GM12878 (cell line): Measurements from ENCODE around the gene TYROBP. TPM values are rescaled to one million over a fixed set of nuclear protein-coding genes. Genes with fewer than 3 reads are reported as not detected.
A peak's percentile ranks its signal among the peaks of the same experiment; 100 is the strongest.

Experiments used
- ATAC-seq: fragments of 200-7000 bp; cut with Tn5 transposase; 3 replicates; pipeline ENCODE4 v1.9.1; 2020; ENCODE audit warnings: mild to moderate bottlenecking, moderate library complexity
- BruUV-seq: library from RNA; stranded (reverse); fragments of 400-500 nt; replicated peaks from 2 replicates; lab custom pipeline; 2021; lab: Mats Ljungman, UMichigan
- CTCF ChIA-PET: fragments of 300-600 bp; sonication (Branson Sonifier 250); formaldehyde crosslinking; extraction: SDS; loops from one replicate; lab custom pipeline; 2021; ENCODE audit warnings: inconsistent platforms; lab: Yijun Ruan, JAX
- POLR2A ChIA-PET: fragments of 350-600 bp; formaldehyde crosslinking; extraction: SDS; loops from one replicate; lab custom pipeline; 2021; ENCODE audit warnings: inconsistent platforms; lab: Charles Lee
- RAD21 ChIA-PET: fragments of 300-600 bp; sonication (Branson Sonifier 250); formaldehyde crosslinking; loops from one replicate; lab custom pipeline; 2023; ENCODE audit warnings: antibody characterized with exemption; ENCODE audit not compliant: unreplicated experiment; lab: Charles Lee
- SMC1A ChIA-PET: fragments of 300-600 bp; sonication (Branson Sonifier 250); formaldehyde crosslinking; loops from one replicate; lab custom pipeline; 2023; ENCODE audit not compliant: unreplicated experiment, uncharacterized antibody; lab: Charles Lee
- DNase-seq: peaks from one replicate; pipeline ENCODE4 v3.0.0-alpha.2; 2011; ENCODE audit warnings: low read depth, low spot score
- FAIRE-seq: peaks from 3 replicates; lab custom pipeline; 2011; peaks lifted over from hg19 to GRCh38; lab: Jason Lieb, UNC
- H2AFZ ChIP-seq: 2 replicates; pipeline ENCODE4 v1.6.0; 2011; ENCODE audit warnings: low read depth, low read length, control low read depth; ENCODE audit not compliant: control insufficient read depth
- H3K27ac ChIP-seq: 2 replicates; pipeline ENCODE4 v1.5.1; 2011; ENCODE audit warnings: control low read depth; ENCODE audit not compliant: control insufficient read depth, insufficient read depth
- H3K27me3 ChIP-seq, 2 experiments: replicated peaks in 1 of 2; 2 replicates each; pipeline versions ENCODE4 v1.6.0 to v1.6.1; 2011; ENCODE audit warnings: low read length in 1 of 2; ENCODE audit not compliant: control insufficient read depth in 2 of 2, insufficient read depth in 2 of 2
- H3K36me3 ChIP-seq, 2 experiments: 2 replicates each; pipeline ENCODE4 v1.5.1; 2011; ENCODE audit warnings: low read length in 1 of 2; ENCODE audit not compliant: control insufficient read depth in 2 of 2, insufficient read depth in 2 of 2
- H3K4me1 ChIP-seq: 2 replicates; pipeline ENCODE4 v1.6.1; 2011; ENCODE audit warnings: mild to moderate bottlenecking, low read length, moderate library complexity, mixed read lengths; ENCODE audit not compliant: control insufficient read depth, insufficient read depth
- H3K4me2 ChIP-seq: 2 replicates; pipeline ENCODE4 v1.6.0; 2011; ENCODE audit warnings: control low read depth; ENCODE audit not compliant: control insufficient read depth, insufficient read depth
- H3K4me3 ChIP-seq: fragments of 200-600 bp; sonication (generic); 2 replicates; pipeline ENCODE4 v1.5.1; 2016
- H3K79me2 ChIP-seq: 2 replicates; pipeline ENCODE4 v1.6.0; 2011; ENCODE audit warnings: low read length; ENCODE audit not compliant: control insufficient read depth, insufficient read depth
- H3K9ac ChIP-seq: 2 replicates; pipeline ENCODE4 v1.8.0; 2011; ENCODE audit warnings: low read length, control low read depth, mixed read lengths; ENCODE audit not compliant: control insufficient read depth, insufficient read depth
- H3K9me3 ChIP-seq: replicated peaks from 3 replicates; pipeline ENCODE4 v1.5.1; 2011; ENCODE audit warnings: mild to moderate bottlenecking, low read length; ENCODE audit not compliant: control insufficient read depth, insufficient read depth
- H4K20me1 ChIP-seq: 2 replicates; pipeline ENCODE4 v1.6.0; 2011; ENCODE audit not compliant: control insufficient read depth, insufficient read depth
- HDGF ChIP-seq: fragments of 450-650 bp; IDR thresholded peaks from 2 replicates; pipeline ENCODE4 v1.6.1; 2016; ENCODE audit warnings: antibody characterized with exemption
- MEF2B ChIP-seq: fragments of 450-650 bp; IDR thresholded peaks from 2 replicates; pipeline ENCODE4 v1.6.1; 2018; ENCODE audit warnings: mild to moderate bottlenecking, moderate library complexity; ENCODE audit not compliant: partially characterized antibody, poor library complexity, severe bottlenecking
- NFIC ChIP-seq: IDR thresholded peaks from 2 replicates; pipeline ENCODE4 v1.6.1; 2012; ENCODE audit warnings: low read depth, mild to moderate bottlenecking, inconsistent platforms, low read length, moderate library complexity
- NRF1 ChIP-seq: conservative IDR thresholded peaks from 2 replicates; pipeline ENCODE4 v1.6.1; 2011; ENCODE audit warnings: mild to moderate bottlenecking, low read depth, low read length, improper control_type of control experiment
- POLR2AphosphoS2 ChIP-seq: IDR thresholded peaks from 2 replicates; pipeline ENCODE4 v1.6.1; 2011; ENCODE audit warnings: low read depth, mild to moderate bottlenecking, low read length, improper control_type of control experiment, moderate library complexity
- RAD21 ChIP-seq: IDR thresholded peaks from 2 replicates; pipeline ENCODE4 v1.6.1; 2011; ENCODE audit warnings: mild to moderate bottlenecking, low read depth, low read length, moderate library complexity; ENCODE audit not compliant: insufficient read depth
- RUNX3 ChIP-seq: IDR thresholded peaks from 2 replicates; pipeline ENCODE4 v1.6.1; 2012; ENCODE audit warnings: low read length, inconsistent platforms
- WGBS: methylation state at CpG from one replicate; pipeline ENCODE4 v1.1.6; 2016; ENCODE audit warnings: low lambda C conversion rate; ENCODE audit not compliant: insufficient replicate concordance, insufficient coverage; ENCODE audit errors: missing lambda C conversion rate; 5-methylcytosine and 5-hydroxymethylcytosine counted together
- in situ Hi-C: fragments of 300-500 bp; cut with MboI; formaldehyde crosslinking; loops from 9 replicates; pipeline ENCODE4 v1.14.3; 2018; ENCODE audit warnings: mixed read lengths
- intact Hi-C: fragments of 100-400 bp; cut with micrococcal nuclease; formaldehyde crosslinking; loops from one replicate; pipeline ENCODE4 v1.14.2; 2022; ENCODE audit not compliant: unreplicated experiment
- polyA plus RNA-seq, 11 experiments: library from polyadenylated mRNA; depleted of rRNA in 4 of 11; unstranded in 6 of 11; stranded (reverse) in 5 of 11; fragments of >200 nt; fragmentation: Nextera tagmentation in 4 of 11; fragmentation: Illumina TruSeq in 1 of 11; extraction: Ambion mirVana in 4 of 11; extraction: Trizol in 1 of 11; gene quantifications; 1 replicate in 1 of 11; 2 replicates in 10 of 11; pipeline versions ENCODE4 v1.2.1 to v1.2.3, GENCODE V29; 2011 to 2016; ENCODE audit warnings: inconsistent platforms in 2 of 11, missing spikeins in 2 of 11, low read depth in 1 of 11
- total RNA-seq, 4 experiments: library from RNA; depleted of rRNA in 3 of 4; stranded (reverse); fragments of >200 nt in 3 of 4; fragmentation: Illumina TruSeq in 1 of 4; extraction: Trizol in 1 of 4; gene quantifications; 2 replicates each; pipeline versions ENCODE4 v1.2.1 to v1.2.3, GENCODE V29; 2013 to 2021
- TF ChIP-seq, protein P1 (sequence below), 3 experiments: IDR thresholded peaks in 2 of 3; conservative IDR thresholded peaks in 1 of 3; 2 replicates each; pipeline ENCODE4 v1.5.1; 2011; ENCODE audit warnings: low read depth in 3 of 3, low read length in 3 of 3, mild to moderate bottlenecking in 3 of 3, control low read depth in 2 of 3, moderate library complexity in 2 of 3, inconsistent platforms in 1 of 3, mixed read lengths in 1 of 3; ENCODE audit not compliant: control insufficient read depth in 2 of 3, insufficient read depth in 1 of 3; ENCODE audit errors: extremely low read depth in 1 of 3
- TF ChIP-seq, protein P2 (sequence below): fragments of 450-650 bp; IDR thresholded peaks from 2 replicates; pipeline ENCODE4 v1.6.1; 2016; ENCODE audit warnings: mild to moderate bottlenecking

The TYROBP gene
- total and polyA plus RNA-seq, 10 of the 15 experiments (the other 5 are each of a cell fraction or from before 2014, with no cell fraction given), result 0.33 to 2.4 (median 0.58) TPM; not detected in 2

DNA sequence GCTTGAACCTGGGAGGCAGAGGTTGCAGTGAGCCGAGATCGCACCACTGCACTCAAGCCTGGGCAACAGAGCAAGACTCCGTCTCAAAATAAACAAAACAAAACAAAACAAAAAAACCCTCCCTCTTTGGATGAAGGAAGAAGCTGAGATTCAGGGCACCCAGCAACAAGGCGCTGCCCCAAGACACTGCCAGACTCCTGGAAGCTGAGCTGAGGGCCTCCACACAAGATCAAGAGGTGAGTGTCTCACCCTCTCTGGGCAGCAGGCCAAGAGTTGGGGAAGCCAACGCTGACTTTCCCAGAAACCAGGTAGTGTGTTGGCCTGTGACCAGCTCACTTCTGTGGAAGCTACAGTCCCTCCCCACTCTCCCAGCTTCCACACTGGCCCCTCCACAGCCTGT is 3.7 kb upstream of the TYROBP start:
- WGBS, result 37% methylated on average over 5 of the region's 5 CpGs
- no peaks in the 10 kb centered on the region for H3K27me3 ChIP-seq
- H2AFZ ChIP-seq, result no peak overlapping the region
- in situ Hi-C loops (no loop called here), intact Hi-C loops (no loop called here)
- no peak overlapping the region for H3K9ac ChIP-seq
- H3K79me2 ChIP-seq, result no peaks in the 10 kb centered on the region
- BruUV-seq, result no TSS peak
- ChIA-PET CTCF (interaction anchor here (0.7 to 1.7 kb wide), 7 partner anchors 14 to 219 kb away, joined by 3 to 7 read pairs (median 4); no protein-coding TSS in a partner anchor), POLR2A (interaction anchor here (0.6 to 5.5 kb wide), 6 partner anchors 8 to 264 kb away, joined by 3 to 48 read pairs (median 6); partner anchors contain the start of genes COX6B1 and NFKBID), SMC1A (interaction anchor here (0.9 to 7.9 kb wide), 6 partner anchors 8 to 199 kb away, joined by 3 to 68 read pairs (median 4); no protein-coding TSS in a partner anchor), RAD21 (interaction anchor here (0.9 to 4.4 kb wide), 5 partner anchors 17 to 199 kb away, joined by 3 to 21 read pairs (median 5); no protein-coding TSS in a partner anchor)
- H4K20me1 ChIP-seq, result no peaks in the 10 kb centered on the region
- no peak overlapping the region for H3K4me3 ChIP-seq
- FAIRE-seq (no peak), DNase-seq (no peak), ATAC-seq (no peak)
- H3K4me1 ChIP-seq, result peaks cover 65% of the 10 kb centered on the region
- no peaks in the 10 kb centered on the region for H3K9me3 ChIP-seq
- H3K27ac ChIP-seq, result peak overlapping the region; percentile 57; the same call in 1 of the 2 replicates
- H3K36me3 ChIP-seq, result no peaks in the 10 kb centered on the region
- 0 out of 2 replicates have a peak overlapping the region, but pooled peaks have one; percentile 47 for H3K4me2 ChIP-seq
- TF ChIP-seq POLR2AphosphoS2 (no peak), HDGF (0 out of 2 replicates have a peak, but pooled peaks have one; percentile 28), NRF1 (no peak)

DNA sequence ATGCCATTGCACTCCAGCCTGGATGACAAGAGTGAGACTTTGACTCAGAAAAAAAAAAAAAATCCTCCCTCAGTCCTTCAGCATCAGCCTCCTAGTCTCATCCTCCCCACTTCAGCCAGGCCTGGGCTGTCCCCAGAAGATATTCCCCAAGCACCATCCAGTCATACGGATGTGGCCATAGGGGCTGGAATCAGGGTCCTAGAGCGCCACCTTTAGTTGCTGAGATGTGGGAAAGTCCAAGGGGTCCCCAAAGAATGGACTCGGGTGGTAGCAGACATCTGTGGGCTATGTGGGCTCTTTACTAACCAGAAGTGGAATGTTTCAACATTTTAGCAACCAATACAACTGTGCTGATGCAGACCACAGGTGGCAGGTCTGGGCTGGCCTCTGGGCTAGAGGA is 3.1 kb upstream of the TYROBP start:
- Histone ChIP-seq H3K9me3 (no peaks in the 10 kb centered on the region), H2AFZ (no peak overlapping the region), H3K27ac (peak overlapping the region; percentile 57; the same call in 1 of the 2 replicates), H3K36me3 (no peaks in the 10 kb centered on the region), H3K27me3 (no peaks in the 10 kb centered on the region), H4K20me1 (no peaks in the 10 kb centered on the region), H3K4me1 (peaks cover 65% of the 10 kb centered on the region), H3K4me2 (no peak overlapping the region), H3K4me3 (no peak overlapping the region), H3K79me2 (no peaks in the 10 kb centered on the region), H3K9ac (no peak overlapping the region)
- in situ Hi-C loops, result no loop called here
- no peak for DNase-seq
- FAIRE-seq, result no peak
- ChIA-PET SMC1A (interaction anchor here (0.9 to 7.9 kb wide), 4 partner anchors 10 to 198 kb away, joined by 3 to 68 read pairs (median 5); no protein-coding TSS in a partner anchor), CTCF (interaction anchor here (1.0 to 1.7 kb wide), 3 partner anchors 14 to 29 kb away, joined by 4 to 7 read pairs (median 4); no protein-coding TSS in a partner anchor), POLR2A (interaction anchor here (1.0 to 1.6 kb wide), 4 partner anchors 11 to 263 kb away, joined by 3 to 8 read pairs (median 4); partner anchors contain the start of genes COX6B1 and NFKBID), RAD21 (interaction anchor here (1.1 kb wide), 1 partner anchor 29 kb away, joined by 4 read pairs; no protein-coding TSS in a partner anchor)
- peak; percentile 33; the same call in 1 of the 2 replicates for TF ChIP-seq RUNX3
- no peak for TF ChIP-seq NFIC
- TF ChIP-seq, protein P1, sequence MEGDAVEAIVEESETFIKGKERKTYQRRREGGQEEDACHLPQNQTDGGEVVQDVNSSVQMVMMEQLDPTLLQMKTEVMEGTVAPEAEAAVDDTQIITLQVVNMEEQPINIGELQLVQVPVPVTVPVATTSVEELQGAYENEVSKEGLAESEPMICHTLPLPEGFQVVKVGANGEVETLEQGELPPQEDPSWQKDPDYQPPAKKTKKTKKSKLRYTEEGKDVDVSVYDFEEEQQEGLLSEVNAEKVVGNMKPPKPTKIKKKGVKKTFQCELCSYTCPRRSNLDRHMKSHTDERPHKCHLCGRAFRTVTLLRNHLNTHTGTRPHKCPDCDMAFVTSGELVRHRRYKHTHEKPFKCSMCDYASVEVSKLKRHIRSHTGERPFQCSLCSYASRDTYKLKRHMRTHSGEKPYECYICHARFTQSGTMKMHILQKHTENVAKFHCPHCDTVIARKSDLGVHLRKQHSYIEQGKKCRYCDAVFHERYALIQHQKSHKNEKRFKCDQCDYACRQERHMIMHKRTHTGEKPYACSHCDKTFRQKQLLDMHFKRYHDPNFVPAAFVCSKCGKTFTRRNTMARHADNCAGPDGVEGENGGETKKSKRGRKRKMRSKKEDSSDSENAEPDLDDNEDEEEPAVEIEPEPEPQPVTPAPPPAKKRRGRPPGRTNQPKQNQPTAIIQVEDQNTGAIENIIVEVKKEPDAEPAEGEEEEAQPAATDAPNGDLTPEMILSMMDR (IDR thresholded peaks at IDR 0.05 in 2 of 3, conservative IDR thresholded peaks at IDR 0.05 in 1 of 3; ENCODE audit: control insufficient read depth in 2 of 3, extremely low read depth in 1 of 3, insufficient read depth in 1 of 3, low read depth in 3 of 3, low read length in 3 of 3), result 0 out of 6 replicates have a peak, but pooled peaks of 1 of the 3 experiments have one; percentile 12
- TF ChIP-seq MEF2B, result no peak
- TF ChIP-seq, protein P2, sequence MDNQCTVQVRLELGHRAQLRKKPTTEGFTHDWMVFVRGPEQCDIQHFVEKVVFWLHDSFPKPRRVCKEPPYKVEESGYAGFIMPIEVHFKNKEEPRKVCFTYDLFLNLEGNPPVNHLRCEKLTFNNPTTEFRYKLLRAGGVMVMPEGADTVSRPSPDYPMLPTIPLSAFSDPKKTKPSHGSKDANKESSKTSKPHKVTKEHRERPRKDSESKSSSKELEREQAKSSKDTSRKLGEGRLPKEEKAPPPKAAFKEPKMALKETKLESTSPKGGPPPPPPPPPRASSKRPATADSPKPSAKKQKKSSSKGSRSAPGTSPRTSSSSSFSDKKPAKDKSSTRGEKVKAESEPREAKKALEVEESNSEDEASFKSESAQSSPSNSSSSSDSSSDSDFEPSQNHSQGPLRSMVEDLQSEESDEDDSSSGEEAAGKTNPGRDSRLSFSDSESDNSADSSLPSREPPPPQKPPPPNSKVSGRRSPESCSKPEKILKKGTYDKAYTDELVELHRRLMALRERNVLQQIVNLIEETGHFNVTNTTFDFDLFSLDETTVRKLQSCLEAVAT, result no peak
- peak; percentile 28; the same call in 1 of the 2 replicates for TF ChIP-seq RAD21
- ATAC-seq, result peak; percentile 11; the same call in 1 of the 3 replicates
- intact Hi-C loops, result no loop called here
- BruUV-seq, result no TSS peak
- WGBS, result 32% methylated on average over 3 of the region's 3 CpGs
